Sigmoid colon (tissue), 4 donors: ENCODE measurements around the gene CFAP97.

Source experiments
- EP300 ChIP-seq, 4 donors: sonication (generic); formaldehyde crosslinking; IDR thresholded peaks; one replicate each; pipeline ENCODE4 v1.6.1; 2017; ENCODE audit warnings: antibody characterized with exemption in 4 of 4
- POLR2A ChIP-seq, 2 donors: fragments of 450-650 bp; IDR thresholded peaks; one replicate each; pipeline ENCODE4 v1.6.1; 2016; ENCODE audit warnings: antibody characterized with exemption in 2 of 2, mild to moderate bottlenecking in 2 of 2, moderate library complexity in 2 of 2
- TF ChIP-seq, protein P1 (sequence below), 4 experiments: fragments of 450-650 bp in 3 of 4; fragments of 200-600 bp in 1 of 4; IDR thresholded peaks; one replicate each; pipeline ENCODE4 v1.5.1; 2016 to 2019; ENCODE audit warnings: antibody characterized with exemption in 4 of 4, mild to moderate bottlenecking in 3 of 4, moderate library complexity in 2 of 4

DNA sequence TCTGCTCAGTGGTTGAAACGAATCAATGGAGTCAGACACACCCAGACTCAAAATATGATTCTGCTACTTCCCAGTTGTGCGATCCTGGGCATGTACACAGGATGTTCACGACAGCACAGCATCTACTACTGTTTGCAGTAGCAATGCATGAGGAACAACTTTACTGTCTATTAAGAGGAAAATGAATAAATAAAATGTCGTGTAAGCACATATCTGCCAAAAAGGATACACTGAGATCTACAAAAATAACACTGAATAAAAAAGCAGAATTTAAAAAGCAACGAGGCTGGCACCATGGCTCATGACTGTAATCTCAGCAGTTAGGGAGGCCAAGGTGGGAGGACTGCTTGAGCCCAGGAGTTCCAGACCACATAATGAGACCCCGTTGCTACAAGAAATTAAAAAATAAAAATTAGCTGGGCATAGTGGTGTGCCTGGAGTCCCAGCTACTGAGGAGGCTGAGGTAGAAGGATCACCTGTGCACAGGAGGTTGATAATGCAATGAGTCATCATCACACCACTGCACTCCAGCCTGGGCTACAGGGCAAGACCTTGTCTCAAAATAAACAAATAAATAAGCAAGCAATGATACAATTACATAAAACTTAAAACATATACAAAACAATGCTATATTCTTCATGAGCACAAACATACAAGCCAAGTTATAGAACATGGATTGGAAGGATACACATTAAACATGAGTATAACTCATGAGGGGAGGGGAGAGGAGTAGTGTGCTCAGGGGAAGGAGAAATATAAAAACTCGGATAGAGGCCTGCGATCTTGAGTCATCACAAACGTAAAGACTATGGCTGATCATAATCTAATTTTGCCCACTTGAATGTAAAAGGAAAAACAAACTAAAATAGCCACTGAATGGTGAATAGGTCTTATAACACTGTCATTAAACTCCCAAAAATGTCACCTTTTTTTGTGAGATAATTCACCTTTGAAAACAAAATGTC lies 8.6 kb downstream of the CFAP97 start:
- TF ChIP-seq, protein P1, sequence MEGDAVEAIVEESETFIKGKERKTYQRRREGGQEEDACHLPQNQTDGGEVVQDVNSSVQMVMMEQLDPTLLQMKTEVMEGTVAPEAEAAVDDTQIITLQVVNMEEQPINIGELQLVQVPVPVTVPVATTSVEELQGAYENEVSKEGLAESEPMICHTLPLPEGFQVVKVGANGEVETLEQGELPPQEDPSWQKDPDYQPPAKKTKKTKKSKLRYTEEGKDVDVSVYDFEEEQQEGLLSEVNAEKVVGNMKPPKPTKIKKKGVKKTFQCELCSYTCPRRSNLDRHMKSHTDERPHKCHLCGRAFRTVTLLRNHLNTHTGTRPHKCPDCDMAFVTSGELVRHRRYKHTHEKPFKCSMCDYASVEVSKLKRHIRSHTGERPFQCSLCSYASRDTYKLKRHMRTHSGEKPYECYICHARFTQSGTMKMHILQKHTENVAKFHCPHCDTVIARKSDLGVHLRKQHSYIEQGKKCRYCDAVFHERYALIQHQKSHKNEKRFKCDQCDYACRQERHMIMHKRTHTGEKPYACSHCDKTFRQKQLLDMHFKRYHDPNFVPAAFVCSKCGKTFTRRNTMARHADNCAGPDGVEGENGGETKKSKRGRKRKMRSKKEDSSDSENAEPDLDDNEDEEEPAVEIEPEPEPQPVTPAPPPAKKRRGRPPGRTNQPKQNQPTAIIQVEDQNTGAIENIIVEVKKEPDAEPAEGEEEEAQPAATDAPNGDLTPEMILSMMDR (IDR thresholded peaks at IDR 0.05) = no peak
- TF ChIP-seq EP300 (IDR thresholded peaks at IDR 0.05) (no peak), POLR2A (IDR thresholded peaks at IDR 0.05) (no peak)
